RWPE2 (cell line): ENCODE measurements around the gene GPANK1.

Source experiments
- ATAC-seq: fragments of 200-7000 bp; cut with Tn5 transposase; 3 replicates; pipeline ENCODE4 v1.9.1; 2021; ENCODE audit warnings: low read depth
- DNase-seq: peaks from one replicate; pipeline ENCODE4 v3.0.0-alpha.2; 2020; ENCODE audit warnings: low spot score
- H3K27ac ChIP-seq: fragments of 450-650 bp; 2 replicates; pipeline ENCODE4 v1.5.1; 2017; ENCODE audit warnings: mild to moderate bottlenecking; ENCODE audit not compliant: poor library complexity, severe bottlenecking
- H3K27me3 ChIP-seq: fragments of 250-450 bp; sonication (Bioruptor Pico); 2 replicates; pipeline ENCODE4 v1.5.1; 2021; ENCODE audit warnings: mild to moderate bottlenecking, moderate library complexity; ENCODE audit not compliant: insufficient read depth, poor library complexity, severe bottlenecking
- H3K36me3 ChIP-seq: fragments of 250-450 bp; sonication (Bioruptor Pico); 2 replicates; pipeline ENCODE4 v1.5.1; 2020; ENCODE audit warnings: low read depth, mild to moderate bottlenecking, moderate library complexity
- H3K4me1 ChIP-seq: fragments of 250-450 bp; sonication (Bioruptor Pico); 2 replicates; pipeline ENCODE4 v1.5.1; 2021; ENCODE audit warnings: mild to moderate bottlenecking, moderate library complexity; ENCODE audit not compliant: insufficient read depth, poor library complexity, severe bottlenecking
- H3K4me3 ChIP-seq: fragments of 250-450 bp; sonication (Bioruptor Pico); 2 replicates; pipeline ENCODE4 v1.5.1; 2021; ENCODE audit warnings: mild to moderate bottlenecking, moderate library complexity; ENCODE audit not compliant: severe bottlenecking
- H3K9me3 ChIP-seq: fragments of 250-450 bp; sonication (Bioruptor Pico); 2 replicates; pipeline ENCODE4 v1.5.1; 2021; ENCODE audit warnings: mild to moderate bottlenecking, moderate library complexity; ENCODE audit not compliant: severe bottlenecking
- TF ChIP-seq, protein P1 (sequence below): fragments of 450-650 bp; IDR thresholded peaks from one replicate; pipeline ENCODE4 v1.5.1; 2017; ENCODE audit warnings: mild to moderate bottlenecking, moderate library complexity; ENCODE audit not compliant: poor library complexity, severe bottlenecking

The GPANK1 gene

DNA sequence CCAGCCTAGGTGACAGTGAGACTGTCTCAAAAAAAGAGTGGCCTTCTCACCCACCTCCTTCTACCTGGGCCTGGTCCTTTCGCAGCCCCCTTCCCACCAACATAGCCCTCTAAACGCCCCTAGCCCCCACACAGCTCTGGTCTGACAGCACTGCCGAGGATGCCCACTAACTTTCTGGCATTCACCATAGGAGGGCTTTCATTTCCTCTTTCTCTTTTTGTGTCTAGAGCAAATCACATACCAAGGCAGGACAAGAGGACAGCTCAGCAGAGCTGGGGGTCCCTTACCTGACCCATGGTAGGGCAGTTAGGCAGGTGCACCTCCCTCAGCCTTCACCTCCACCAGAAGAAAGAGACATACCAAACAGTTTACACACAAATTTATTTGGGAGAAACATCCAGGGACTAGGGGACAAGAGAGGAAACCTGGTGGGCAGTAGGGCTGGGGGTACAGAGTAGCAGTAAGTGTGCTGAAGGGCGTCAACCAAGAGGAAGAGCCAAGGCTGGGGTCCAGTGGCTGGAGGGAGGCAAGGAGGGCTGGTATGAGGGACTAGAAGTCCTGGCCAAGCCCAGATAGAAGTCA, 11.6 kb upstream of the GPANK1 start:
- DNase-seq (no peak), ATAC-seq (no peak)
- Histone ChIP-seq H3K27me3 (no peaks in the 10 kb centered on the region), H3K27ac (no peak overlapping the region), H3K36me3 (peaks cover 14% of the 10 kb centered on the region), H3K4me3 (no peak overlapping the region), H3K4me1 (no peaks in the 10 kb centered on the region), H3K9me3 (no peaks in the 10 kb centered on the region)
- TF ChIP-seq, protein P1, sequence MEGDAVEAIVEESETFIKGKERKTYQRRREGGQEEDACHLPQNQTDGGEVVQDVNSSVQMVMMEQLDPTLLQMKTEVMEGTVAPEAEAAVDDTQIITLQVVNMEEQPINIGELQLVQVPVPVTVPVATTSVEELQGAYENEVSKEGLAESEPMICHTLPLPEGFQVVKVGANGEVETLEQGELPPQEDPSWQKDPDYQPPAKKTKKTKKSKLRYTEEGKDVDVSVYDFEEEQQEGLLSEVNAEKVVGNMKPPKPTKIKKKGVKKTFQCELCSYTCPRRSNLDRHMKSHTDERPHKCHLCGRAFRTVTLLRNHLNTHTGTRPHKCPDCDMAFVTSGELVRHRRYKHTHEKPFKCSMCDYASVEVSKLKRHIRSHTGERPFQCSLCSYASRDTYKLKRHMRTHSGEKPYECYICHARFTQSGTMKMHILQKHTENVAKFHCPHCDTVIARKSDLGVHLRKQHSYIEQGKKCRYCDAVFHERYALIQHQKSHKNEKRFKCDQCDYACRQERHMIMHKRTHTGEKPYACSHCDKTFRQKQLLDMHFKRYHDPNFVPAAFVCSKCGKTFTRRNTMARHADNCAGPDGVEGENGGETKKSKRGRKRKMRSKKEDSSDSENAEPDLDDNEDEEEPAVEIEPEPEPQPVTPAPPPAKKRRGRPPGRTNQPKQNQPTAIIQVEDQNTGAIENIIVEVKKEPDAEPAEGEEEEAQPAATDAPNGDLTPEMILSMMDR: no peak

DNA sequence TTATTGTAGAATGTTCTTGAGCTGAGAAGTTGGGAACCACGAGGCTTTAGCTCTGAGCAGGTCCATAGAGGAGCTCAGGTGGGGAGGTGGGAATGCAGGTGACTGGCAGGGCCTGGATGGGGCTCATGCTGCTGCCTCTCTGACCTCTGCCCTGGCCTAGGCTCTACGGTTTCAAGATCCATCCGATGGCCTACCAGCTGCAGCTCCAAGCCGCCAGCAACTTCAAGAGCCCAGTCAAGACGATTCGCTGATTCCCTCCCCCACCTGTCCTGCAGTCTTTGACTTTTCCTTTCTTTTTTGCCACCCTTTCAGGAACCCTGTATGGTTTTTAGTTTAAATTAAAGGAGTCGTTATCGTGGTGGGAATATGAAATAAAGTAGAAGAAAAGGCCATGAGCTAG, 4.9 kb upstream of the GPANK1 start, which contains the start of gene LY6G5B:
Gene LY6G5B, plus strand, starts transcription at position 301 of the 400 bp plus-strand sequence. CDS start 975 bp downstream, outside the sequence.
- Histone ChIP-seq H3K9me3 (no peaks in the 10 kb centered on the region), H3K27ac (no peak within 1 kb of the TSS), H3K4me1 (no peaks in the 10 kb centered on the region), H3K36me3 (peaks cover 61% of the 10 kb centered on the region), H3K4me3 (no peak within 1 kb of the TSS), H3K27me3 (no peaks in the 10 kb centered on the region)
- ATAC-seq (no peak), DNase-seq (no peak)
- TF ChIP-seq, protein P1: no peak

DNA sequence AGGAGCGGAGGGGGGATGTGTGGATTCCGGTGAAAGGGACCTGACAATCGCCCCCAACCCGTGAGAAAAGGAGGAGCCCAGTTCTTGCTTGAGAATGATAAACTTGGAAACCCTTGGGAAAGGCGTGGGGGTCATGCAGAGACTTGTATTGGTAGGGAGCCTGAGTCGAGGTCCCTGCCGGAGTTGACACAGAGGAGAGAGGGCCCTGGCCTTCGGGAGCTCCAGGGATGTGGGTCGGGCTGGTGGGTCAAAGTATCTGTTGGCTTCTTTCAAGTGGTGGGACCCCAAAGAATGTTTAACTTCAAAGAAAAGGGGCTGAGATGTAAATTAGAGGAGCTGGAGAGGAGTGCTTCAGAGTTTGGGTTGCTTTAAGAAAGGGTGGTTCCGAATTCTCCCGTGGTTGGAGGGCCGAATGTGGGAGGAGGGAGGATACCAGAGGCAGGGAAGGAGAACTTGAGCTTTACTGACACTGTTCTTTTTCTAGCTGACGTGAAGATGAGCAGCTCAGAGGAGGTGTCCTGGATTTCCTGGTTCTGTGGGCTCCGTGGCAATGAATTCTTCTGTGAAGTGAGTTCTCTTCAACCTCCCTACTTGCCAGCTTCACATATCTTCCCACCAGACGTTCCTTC, 1.7 kb upstream of the GPANK1 start:
- Histone ChIP-seq H3K9me3 (no peaks in the 10 kb centered on the region), H3K36me3 (peaks cover 59% of the 10 kb centered on the region), H3K27me3 (no peaks in the 10 kb centered on the region), H3K4me3 (peak overlapping the region; percentile 77), H3K4me1 (peaks cover 13% of the 10 kb centered on the region), H3K27ac (peak overlapping the region; percentile 90)
- DNase-seq (no peak), ATAC-seq (no peak)
- TF ChIP-seq, protein P1: no peak

DNA sequence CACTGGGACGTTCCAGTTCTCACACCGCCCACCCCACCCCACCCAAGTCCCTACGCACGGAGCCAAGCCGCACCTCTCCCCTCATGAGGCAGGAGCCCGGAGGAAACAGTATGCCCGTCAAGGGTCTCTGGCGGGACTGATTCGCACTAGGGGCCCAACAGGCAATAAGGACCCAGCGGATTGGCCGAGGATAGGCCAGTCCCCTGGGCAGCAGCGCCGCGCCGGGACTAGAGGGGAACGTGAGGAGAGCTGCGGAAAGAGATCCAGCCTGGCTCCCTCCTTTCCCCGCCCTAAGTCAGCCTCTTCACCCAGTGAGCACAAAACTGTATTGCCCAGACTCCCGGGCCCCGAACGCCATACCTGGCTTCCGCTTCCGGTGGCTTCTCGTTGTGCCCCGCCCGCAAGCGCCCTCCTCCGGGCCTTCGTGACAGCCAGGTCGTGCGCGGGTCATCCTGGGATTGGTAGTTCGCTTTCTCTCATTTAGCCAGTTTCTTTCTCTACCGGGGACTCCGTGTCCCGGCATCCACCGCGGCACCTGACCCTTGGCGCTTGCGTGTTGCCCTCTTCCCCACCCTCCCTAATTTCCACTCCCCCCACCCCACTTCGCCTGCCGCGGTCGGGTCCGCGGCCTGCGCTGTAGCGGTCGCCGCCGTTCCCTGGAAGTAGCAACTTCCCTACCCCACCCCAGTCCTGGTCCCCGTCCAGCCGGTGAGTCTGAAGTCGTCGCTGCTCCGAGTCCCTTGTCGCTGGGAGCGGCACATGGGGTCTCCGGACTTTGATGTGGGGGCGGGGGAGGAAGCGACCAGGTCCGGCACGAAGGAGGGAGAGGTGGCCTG, 922 bp upstream of the GPANK1 start, which contains the start of gene CSNK2B:
Gene CSNK2B, plus strand, starts transcription at position 580 of the 836 bp plus-strand sequence. CDS start 752 bp downstream, outside the sequence.
- TF ChIP-seq, protein P1: no peak
- no peaks in the 10 kb centered on the region for H3K9me3 ChIP-seq
- peak within 1 kb of the TSS; percentile 90 for H3K27ac ChIP-seq
- peaks cover 13% of the 10 kb centered on the region for H3K4me1 ChIP-seq
- H3K4me3 ChIP-seq: peak within 1 kb of the TSS; percentile 77
- DNase-seq (peak; percentile 98), ATAC-seq (peak; percentile 79)
- no peaks in the 10 kb centered on the region for H3K27me3 ChIP-seq
- H3K36me3 ChIP-seq: peaks cover 52% of the 10 kb centered on the region
